ENCODE data around the gene PRKCH.

DNA sequence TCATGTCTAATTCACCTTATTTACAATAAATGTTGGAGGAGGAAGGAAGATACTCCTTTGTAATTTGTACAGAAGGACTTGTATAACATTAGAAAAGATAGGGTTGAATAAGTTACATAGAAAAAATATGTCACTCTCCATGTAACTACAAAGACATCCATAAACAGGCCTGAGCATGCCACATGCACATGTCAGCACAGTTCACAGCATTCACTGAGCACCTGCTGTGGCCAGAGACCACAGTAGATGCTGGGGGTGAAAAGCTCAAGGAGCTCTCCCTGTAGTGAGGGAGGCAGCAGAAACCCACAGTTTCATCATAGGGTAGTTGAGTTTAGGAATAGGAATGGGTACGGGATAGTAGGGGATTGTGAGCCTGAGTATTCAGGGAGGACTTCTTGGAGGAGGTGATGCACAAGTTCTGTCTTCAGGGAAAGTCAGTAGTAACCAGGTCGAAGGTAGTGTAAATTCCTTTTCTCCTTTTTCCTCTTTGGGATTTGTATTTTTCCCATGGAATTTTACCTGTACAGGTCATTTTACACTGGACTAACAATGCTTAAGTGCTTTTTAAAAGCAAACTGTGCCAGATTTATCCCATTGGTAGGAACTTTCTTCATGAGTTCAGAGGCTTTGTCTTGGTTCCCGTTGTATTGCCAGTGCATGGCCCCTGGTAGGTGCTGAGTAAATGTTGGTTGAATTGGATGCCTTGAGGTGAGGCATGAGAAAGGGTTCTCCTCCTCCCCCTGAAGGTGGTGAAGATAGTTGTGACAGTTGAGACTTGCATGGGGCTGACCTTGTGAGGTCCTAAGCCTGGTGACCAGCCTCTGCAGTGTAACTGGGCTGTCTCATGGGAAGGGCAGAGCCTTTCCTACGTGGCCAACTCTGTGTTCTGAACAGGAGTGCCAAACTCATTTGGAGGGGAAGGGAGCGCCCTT, 20.2 kb downstream of the PRKCH start:
- TF ChIP-seq, protein P1, sequence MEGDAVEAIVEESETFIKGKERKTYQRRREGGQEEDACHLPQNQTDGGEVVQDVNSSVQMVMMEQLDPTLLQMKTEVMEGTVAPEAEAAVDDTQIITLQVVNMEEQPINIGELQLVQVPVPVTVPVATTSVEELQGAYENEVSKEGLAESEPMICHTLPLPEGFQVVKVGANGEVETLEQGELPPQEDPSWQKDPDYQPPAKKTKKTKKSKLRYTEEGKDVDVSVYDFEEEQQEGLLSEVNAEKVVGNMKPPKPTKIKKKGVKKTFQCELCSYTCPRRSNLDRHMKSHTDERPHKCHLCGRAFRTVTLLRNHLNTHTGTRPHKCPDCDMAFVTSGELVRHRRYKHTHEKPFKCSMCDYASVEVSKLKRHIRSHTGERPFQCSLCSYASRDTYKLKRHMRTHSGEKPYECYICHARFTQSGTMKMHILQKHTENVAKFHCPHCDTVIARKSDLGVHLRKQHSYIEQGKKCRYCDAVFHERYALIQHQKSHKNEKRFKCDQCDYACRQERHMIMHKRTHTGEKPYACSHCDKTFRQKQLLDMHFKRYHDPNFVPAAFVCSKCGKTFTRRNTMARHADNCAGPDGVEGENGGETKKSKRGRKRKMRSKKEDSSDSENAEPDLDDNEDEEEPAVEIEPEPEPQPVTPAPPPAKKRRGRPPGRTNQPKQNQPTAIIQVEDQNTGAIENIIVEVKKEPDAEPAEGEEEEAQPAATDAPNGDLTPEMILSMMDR (conservative IDR thresholded peaks at IDR 0.05; ENCODE audit: low read length), result no peak
- no peak for TF ChIP-seq EZH2phosphoT487 (IDR thresholded peaks at IDR 0.05; ENCODE audit: borderline replicate concordance, low read depth, low read length)
